GM12891 (cell line): Measurements from ENCODE around the gene DENND1C.

Source experiments
- DNase-seq: peaks from one replicate; pipeline ENCODE4 v3.0.0; 2011; ENCODE audit warnings: low spot score; ENCODE audit not compliant: insufficient read length
- FAIRE-seq: peaks from 2 replicates; lab custom pipeline; 2011; peaks lifted over from hg19 to GRCh38; lab: Jason Lieb, UNC
- PAX5 ChIP-seq: IDR thresholded peaks from 2 replicates; pipeline ENCODE4 v1.6.1; 2011; ENCODE audit warnings: low read length, moderate library complexity, mild to moderate bottlenecking; ENCODE audit not compliant: insufficient read depth, severe bottlenecking
- POLR2A ChIP-seq: IDR thresholded peaks from 2 replicates; pipeline ENCODE4 v1.6.1; 2011; ENCODE audit warnings: low read depth, low read length, control low read depth
- POLR2AphosphoS5 ChIP-seq: IDR thresholded peaks from 2 replicates; pipeline ENCODE4 v1.6.1; 2011; ENCODE audit warnings: low read depth, low read length, control low read depth
- POU2F2 ChIP-seq: IDR thresholded peaks from 2 replicates; pipeline ENCODE4 v1.6.1; 2011; ENCODE audit warnings: low read depth, mild to moderate bottlenecking, control low read depth, low read length, moderate library complexity
- SPI1 ChIP-seq: IDR thresholded peaks from 2 replicates; pipeline ENCODE4 v1.6.1; 2011; ENCODE audit warnings: low read depth, low read length, control low read depth
- TAF1 ChIP-seq: IDR thresholded peaks from 2 replicates; pipeline ENCODE4 v1.6.1; 2011; ENCODE audit warnings: low read depth, low read length, control low read depth

The DENND1C gene

GRCh38 chr19:6478815-6479214 lies 2.8 kb downstream of the DENND1C start:
- no peak for TF ChIP-seq POLR2A
- no peak for TF ChIP-seq TAF1
- TF ChIP-seq POU2F2 = no peak
- no peak for TF ChIP-seq POLR2AphosphoS5
- no peak for TF ChIP-seq PAX5
- DNase-seq (no peak), FAIRE-seq (no peak)

GRCh38 chr19:6476896-6477431 lies 4.6 kb downstream of the DENND1C start:
- FAIRE-seq (no peak), DNase-seq (no peak)
- no peak for TF ChIP-seq POLR2A
- no peak for TF ChIP-seq TAF1
- TF ChIP-seq SPI1 = no peak
- no peak for TF ChIP-seq POLR2AphosphoS5
- no peak for TF ChIP-seq PAX5
- no peak for TF ChIP-seq POU2F2

GRCh38 chr19:6476155-6476895 lies 5.3 kb downstream of the DENND1C start:
- peak; percentile 91 for FAIRE-seq
- DNase-seq = peak; percentile 78
- no peak for TF ChIP-seq POLR2AphosphoS5
- no peak for TF ChIP-seq SPI1

- DNase-seq = no peak
- TF ChIP-seq PAX5 (no peak), POU2F2 (no peak), POLR2AphosphoS5 (no peak), POLR2A (no peak), TAF1 (no peak), SPI1 (no peak)
- FAIRE-seq = no peak
Observed at GRCh38 chr19:6475321-6476108, 6.1 kb downstream of the DENND1C start.

- DNase-seq = no peak
- TF ChIP-seq TAF1 = no peak
- no peak for TF ChIP-seq POU2F2
- TF ChIP-seq POLR2AphosphoS5 = no peak
- no peak for TF ChIP-seq PAX5
- TF ChIP-seq POLR2A = no peak
- no peak for TF ChIP-seq SPI1
- no peak for FAIRE-seq
Observed at GRCh38 chr19:6473647-6474046, 7.9 kb downstream of the DENND1C start.

- TF ChIP-seq POLR2AphosphoS5 (no peak), PAX5 (no peak), POLR2A (no peak), SPI1 (no peak), POU2F2 (no peak), TAF1 (no peak)
- DNase-seq (no peak), FAIRE-seq (no peak)
Observed at GRCh38 chr19:6472713-6473112, 8.9 kb downstream of the DENND1C start.

- no peak for TF ChIP-seq PAX5
- no peak for TF ChIP-seq TAF1
- no peak for TF ChIP-seq POLR2AphosphoS5
- no peak for TF ChIP-seq POU2F2
- no peak for TF ChIP-seq POLR2A
- no peak for TF ChIP-seq SPI1
- FAIRE-seq (no peak), DNase-seq (no peak)
Observed at GRCh38 chr19:6471076-6471475, 10.5 kb downstream of the DENND1C start.

- FAIRE-seq (no peak), DNase-seq (no peak)
- TF ChIP-seq SPI1 (no peak), POU2F2 (no peak), POLR2A (no peak), POLR2AphosphoS5 (no peak), TAF1 (no peak), PAX5 (no peak)
Observed at GRCh38 chr19:6470173-6470572, 11.4 kb downstream of the DENND1C start.

GRCh38 chr19:6467384-6467783 lies 14.2 kb downstream of the DENND1C start:
- no peak for FAIRE-seq
- no peak for DNase-seq
- TF ChIP-seq SPI1 (no peak), POLR2AphosphoS5 (no peak), TAF1 (no peak), POLR2A (no peak), PAX5 (no peak)
